GM18909 (cell line): Measurements from ENCODE around the gene SLC17A5.
"Not testable (repeated sequence)": the region's sequence is repeated elsewhere in the genome, so short reads cannot be mapped to it uniquely, and the experiment has no call there.

ENCODE experiments used
- ATAC-seq: cut with Tn5 transposase; IDR thresholded peaks from one replicate; pipeline ENCODE4 v1.9.1; 2021; ENCODE audit warnings: mild to moderate bottlenecking; ENCODE audit not compliant: unreplicated experiment, poor library complexity

The SLC17A5 gene

DNA sequence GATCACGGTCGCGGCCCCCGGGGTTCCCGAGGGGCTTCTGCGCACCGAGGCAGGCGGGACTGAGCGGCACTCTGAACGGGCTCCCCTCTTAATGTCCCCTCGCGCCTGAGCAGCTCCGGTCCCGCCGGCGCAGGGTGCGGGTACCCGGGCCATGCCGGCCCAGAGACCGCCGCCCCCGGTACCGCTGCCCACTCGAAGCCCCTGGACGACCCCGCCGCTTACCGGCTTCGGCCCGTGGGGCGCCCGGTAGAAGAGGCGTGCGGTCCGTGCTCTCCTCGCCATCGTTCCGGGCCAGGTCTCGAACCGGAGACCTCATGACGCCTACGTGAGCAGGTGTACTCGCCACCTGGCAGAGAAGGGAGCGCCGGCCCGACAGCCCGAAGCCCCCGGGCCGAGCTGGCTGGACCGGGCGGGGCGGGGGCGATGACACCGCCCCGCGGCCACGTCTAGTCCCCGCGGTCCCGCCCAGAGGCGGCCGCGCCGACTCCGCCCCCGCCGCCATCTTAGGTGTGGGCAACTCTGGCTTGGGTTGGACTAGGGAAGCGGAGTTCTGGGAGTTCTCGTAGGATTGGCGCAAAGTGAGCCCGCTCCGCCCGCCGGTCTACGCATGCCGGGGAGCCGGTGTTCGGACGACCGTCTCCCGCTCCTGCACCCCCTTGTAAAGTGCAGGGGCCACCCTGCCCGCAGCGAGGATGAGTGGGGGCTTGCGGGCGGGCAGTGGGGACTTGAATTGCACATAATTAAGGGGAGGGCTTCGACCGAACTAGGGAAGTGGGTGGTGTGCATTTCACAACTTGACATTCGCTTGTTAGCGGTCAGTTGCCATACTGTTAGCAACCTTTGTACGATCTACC lies at the start of gene SLC17A5:
TSS of gene SLC17A5 (minus strand) at position 422 of the 854 bp plus-strand sequence. CDS start at position 316, 106 bp downstream.
- peak; percentile 88 for ATAC-seq

- ATAC-seq: no peak
Measured at GRCh38 chr6:73703466-73703865, 49.7 kb upstream of the SLC17A5 start.

GRCh38 chr6:73702444-73702843 lies 48.7 kb upstream of the SLC17A5 start:
- ATAC-seq: no peak

DNA sequence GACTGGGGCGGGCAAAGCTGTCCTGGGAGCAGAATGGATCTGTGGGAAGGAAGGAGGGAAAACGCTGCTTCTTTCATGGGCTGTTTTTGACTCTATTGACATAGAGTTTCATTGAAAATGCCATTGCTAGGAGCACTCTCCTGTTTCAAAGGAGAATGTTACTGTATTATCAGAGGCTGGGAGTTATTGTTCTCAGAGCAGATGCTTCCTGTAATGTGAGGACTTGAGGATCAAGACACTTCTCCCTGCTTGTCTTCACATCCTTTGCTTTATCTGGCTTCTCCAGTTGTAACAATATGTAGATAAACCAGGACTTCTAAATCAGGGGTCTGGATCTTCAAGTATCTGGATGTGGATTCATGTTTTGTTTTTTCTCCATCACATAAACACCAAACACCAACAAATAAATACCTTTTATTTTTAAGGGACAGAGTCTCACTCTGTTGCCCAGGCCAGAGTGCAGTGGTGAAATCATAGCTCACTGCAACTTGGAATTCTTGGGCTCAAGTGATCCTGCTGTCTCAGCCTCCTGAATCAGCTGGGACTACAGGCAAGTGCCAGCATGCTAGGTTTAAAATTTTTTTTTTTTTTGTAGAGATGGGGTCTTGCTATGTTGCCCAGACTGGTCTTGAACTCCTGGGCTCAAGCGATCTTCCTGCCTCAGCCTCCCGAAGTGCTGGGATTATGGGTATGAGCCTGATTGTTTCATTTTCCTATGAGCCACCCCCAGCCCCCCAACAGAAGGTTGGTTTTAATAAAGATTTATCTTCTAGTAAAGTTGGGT lies 46.1 kb upstream of the SLC17A5 start:
- no peak for ATAC-seq

DNA sequence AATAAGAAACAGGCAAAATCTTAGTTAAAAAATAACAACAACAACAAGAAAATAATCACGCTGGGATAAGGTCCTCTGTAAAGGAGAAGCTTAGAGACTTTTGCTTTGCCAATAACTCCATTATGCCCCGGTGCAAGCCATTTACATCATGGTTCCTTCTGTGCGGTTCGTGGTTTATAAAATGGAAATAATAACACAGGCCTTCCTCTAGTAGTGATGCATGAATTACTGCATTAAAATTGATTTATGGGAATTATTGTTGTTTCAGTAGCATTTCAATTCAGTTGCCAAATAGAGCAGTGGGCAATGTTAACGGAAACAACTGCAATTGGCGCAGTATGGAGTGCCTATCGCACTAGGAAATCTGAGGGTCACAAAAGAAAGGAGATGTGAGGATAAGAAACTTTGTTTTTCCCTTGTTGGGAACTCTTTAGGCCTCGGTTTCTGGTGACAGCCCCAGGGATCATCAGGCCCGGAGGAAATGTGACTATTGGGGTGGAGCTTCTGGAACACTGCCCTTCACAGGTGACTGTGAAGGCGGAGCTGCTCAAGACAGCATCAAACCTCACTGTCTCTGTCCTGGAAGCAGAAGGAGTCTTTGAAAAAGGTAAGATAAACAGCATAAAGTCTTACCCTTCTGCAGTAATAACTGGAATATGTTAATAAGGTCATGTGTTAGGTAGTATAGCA lies 43.3 kb upstream of the SLC17A5 start:
- no peak for ATAC-seq

DNA sequence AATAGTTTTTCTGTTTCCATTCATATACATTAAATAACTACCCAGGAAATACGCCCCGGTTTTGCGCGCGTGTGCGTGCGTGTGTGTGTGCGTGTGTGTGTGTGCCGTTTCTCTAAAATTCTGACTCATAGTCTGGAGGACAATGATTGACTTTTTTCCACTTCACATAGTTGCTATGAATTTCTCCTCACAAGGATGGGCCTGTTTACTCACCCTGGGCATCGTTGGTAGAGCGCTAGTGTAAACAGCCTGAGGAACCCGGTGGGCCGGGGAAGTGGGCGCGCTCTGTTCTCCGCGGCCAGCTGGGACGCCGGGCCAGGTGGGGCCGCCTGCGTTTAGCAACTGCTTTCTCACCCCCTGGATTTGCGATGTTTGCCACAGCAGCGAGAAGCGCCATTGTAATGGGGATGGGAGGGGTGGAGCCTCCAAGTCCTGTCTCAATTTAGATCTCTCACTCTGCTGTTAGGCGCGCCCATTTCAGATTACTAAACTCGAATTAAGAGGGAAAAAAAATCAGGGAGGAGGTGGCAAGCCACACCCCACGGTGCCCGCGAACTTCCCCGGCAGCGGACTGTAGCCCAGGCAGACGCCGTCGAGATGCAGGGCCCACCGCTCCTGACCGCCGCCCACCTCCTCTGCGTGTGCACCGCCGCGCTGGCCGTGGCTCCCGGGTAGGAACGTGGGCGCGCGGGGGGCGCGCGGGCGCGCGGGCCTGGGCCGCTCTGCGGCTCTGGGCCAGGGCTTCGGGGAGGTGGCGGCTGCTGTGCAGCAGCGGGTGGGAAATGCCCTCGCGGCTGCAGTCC lies 42.0 kb upstream of the SLC17A5 start, which contains the start of gene CD109:
TSS of gene CD109 (plus strand) at position 585 of the 803 bp plus-strand sequence. CDS start at position 598, 13 bp downstream.
- ATAC-seq: peak; percentile 73

DNA sequence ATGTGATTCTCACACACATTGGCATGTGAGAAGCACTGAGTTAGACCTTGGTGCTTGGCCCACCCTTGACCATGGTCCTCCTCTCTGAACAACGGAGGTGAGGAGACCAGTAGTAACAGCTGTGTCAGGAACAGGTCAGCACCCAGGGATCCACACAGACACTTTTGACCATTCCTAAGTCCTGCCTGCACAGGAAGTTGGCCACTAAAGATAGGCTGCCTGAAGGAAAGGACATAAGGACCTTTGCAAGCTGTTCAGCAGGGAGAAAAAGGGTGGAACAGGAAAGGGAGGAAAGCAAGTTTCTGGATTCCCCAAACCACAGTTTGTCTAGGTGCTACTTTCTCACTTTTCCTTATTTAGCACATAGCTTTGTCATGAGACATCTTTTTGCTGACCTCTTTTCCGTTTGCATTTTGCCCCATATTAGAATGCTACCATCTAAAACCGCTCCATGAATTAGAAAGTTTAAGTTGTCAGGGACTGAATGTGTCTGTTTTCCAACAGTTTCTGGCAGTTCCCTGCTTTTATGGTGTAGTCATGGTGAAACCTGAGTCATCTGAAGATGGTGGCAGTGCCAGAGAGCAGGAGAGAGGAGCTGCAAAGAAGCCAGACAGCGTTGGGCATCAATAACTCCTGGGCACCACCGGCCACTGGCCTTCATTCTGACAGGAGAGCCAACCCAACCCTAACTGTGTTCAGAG lies 41.1 kb upstream of the SLC17A5 start:
- ATAC-seq: no peak

DNA sequence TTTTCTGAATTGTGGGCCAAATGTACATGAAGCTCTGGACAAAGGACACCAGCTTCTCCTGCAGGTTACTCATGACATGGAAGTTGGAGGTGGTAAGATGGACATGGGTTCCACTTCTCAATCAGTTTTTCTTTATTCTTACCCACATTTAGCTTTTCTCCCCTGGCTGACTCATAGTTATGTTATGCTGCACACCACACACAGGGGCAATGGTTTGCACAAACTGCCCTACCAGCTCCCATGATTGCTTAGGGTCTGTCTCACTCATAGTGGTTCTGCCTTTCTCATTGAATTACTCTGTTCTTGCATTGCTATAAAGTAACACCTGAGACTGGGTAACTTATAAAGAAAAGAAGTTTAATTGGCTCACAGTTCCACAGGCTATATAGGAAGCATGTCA lies 37.7 kb upstream of the SLC17A5 start:
- no peak for ATAC-seq

DNA sequence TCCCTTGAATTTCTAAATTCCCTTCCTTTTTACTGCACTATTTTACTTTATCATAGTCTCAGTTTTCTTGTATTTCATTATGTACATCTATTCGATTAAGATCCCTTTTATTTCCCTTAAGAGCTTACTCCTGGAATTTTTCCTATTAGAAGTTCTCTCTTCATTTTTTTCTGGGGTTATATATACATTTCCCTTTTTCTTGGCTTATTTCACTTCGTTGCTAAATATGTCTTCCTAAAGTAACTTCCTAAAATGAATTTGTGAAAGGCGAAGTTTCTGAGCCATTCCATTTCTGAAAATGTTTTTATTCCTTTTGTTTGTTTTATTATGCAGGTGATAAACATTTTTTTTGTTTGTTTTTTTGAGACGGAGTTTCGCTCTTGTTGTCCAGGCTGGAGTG lies 36.3 kb upstream of the SLC17A5 start:
- ATAC-seq: no peak

DNA sequence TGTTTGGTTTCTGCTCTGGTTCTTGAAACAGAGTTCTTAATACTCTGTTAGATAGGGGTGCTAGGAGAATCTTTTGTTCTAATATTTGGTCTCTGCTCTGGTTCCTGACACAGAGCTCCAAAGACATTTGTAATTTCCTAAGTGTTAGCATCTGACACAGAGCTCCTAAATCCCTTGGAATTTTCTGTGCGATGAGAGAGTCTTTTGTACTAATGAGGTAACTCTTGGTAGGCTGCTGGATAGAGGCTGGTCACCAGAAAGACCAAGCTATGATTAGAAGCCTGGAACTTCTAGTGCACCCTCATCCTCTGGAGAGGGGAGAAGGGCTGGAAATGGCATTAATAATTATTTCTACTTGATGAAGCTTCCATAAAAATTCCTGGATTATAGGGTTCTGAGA lies 34.6 kb upstream of the SLC17A5 start:
- ATAC-seq: no peak

GRCh38 chr6:73683574-73683973 lies 29.8 kb upstream of the SLC17A5 start:
- not testable (repeated sequence) for ATAC-seq

DNA sequence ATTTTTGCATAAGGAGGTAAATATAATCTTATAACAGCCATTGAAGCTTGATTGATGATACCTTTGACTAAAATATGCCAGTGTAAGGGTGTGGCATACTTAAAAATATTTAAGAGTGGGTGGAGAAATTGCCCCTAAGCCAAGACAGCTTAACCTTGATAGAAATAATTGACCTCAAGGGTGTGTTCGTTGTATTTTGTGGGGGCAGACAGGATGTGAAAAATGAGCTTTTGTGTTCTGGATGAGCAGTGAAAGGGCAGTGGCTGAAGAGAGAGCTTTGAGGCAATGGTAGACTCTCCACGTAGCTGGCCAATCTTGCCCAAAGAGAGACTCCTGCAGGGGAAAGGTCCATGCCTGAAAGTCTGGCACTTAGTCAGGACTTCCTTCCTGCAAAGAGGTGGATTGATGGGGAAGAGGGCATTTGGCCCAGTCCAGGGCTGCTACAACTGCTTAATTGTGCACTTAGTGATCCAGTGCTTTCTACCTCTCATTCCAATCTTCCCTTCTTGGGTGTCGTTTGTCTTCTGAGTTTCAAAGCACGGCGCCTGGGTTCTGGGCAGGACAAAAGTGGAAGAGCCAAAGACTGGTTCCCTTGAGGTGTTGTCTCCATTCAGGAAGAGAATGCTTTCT lies 26.6 kb upstream of the SLC17A5 start:
- no peak for ATAC-seq

DNA sequence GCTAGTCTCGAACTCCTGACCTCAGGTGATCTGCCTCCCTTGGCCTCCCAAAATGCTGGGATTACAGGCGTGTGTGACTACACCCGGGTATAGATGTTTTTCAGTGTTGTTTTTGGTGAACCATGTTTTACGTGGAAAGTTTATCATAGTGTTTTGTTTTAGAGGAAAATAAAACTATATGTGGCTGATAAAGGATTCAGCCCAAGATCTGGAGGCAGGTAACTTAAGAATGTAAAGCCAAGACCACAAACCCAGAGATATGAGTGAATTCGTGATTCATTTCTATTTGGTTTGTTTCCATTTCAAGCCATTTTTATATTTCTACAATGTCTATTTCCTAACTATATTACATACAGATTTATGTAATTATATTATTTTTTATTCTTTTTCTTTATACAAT lies 26.1 kb upstream of the SLC17A5 start:
- ATAC-seq: not testable (repeated sequence)

DNA sequence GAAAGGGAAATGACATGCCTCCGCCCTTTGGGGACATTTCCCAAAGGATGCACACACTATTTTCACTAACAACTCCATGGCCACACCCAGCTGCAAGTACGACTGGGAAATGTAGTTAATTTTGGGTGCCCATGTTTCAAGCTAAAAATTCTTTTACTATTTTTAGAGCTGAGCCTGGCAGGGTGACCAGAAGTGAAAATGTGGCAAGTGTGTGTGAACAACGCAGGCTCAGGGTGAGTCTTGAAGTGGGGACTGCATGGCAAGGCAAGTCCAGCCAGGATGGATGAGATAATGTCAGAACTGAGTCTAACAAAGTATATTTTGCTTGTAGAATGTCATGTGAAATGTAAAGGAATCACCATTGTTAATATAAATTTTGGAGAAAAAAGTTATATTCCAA lies 25.2 kb upstream of the SLC17A5 start:
- no peak for ATAC-seq

DNA sequence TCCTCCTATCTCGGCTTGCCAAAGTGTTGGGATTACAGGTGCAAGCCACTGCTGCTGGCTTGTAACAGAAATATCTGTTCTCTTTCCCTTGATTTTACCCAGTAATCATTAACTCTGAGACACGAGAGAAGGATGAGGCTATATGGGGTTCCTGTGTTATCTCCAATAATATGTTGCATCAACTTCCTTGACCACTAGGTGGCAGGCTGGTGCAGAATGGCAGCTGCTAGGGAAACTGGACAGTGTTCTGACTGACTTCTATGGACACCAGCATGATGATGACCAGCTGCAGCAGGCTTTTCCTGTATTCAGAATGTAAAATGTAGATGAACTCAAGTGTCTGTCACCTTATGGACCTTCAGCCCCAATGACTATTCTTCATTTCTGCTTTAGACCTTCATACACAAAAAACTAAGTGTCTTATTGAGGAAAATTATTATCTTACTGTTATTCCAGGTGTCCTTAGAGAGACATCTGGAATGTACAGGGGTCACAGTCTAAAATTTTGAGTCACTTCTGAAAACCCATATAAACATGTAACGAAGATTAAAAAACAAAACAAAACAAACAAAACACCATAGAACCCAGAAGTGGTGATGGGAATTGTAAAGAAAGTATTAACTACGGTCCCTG lies 21.8 kb upstream of the SLC17A5 start:
- ATAC-seq: peak; percentile 94

DNA sequence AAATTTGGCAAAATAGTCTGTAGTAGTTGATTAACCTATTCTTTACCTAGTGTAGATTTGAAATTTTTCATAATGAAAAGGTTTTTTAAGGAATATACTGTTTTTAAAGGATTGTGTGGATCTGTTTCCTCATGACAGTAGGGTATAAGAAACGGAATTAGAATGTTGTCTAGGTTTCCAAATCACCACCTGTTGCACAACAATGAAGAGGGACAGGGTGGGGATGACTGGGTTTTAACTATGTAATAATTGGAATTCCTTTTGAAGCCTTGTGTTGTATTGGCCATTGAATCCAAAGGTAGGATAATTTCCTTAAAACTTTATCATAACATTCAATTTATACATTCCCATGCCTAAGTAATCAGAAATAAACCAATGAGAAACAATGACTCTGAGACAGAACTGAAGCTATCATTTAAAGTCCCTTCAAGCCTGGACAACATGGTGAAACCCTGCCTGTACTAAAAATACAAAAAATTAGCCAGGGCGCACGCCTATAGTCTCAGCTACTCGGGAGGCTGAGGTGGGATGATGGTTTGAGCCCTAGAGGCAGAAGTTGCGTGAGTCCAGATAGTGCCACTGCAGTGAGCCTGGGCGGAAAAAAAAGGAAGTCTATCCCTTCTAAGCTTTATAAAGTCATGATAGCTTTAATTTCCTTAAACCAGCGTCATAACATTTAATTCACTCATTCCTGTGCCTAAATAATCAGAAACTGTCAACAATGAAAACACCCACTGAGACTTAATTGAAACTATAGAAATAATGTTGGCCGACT lies 18.3 kb upstream of the SLC17A5 start:
- ATAC-seq: no peak

DNA sequence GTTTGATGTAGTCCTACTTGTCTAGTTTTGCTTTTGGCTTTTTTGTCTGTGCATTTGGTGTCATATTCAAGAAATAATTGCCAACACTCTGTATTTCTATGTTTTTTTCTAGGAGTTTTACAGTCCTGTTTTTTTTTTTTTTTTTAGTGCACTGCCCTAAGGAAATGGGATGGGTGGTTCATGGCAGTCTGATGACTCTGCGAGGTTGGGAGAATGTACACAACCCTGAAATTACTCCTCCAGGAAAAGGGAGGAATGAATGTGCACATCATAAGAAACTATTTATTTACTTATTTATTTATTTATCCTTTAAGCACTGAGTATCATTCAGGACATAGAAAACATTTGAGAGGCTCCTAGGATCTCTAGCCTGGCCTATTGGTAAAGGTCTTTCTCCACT lies 15.2 kb upstream of the SLC17A5 start:
- no peak for ATAC-seq

- no peak for ATAC-seq
Measured at GRCh38 chr6:73667798-73668197, 14.0 kb upstream of the SLC17A5 start.
